ENCODE data around the gene ABCC6. TPM values are rescaled to one million over a fixed set of nuclear protein-coding genes. Genes with fewer than 3 reads are reported as not detected.
"Not testable (repeated sequence)": the region's sequence is repeated elsewhere in the genome, so short reads cannot be mapped to it uniquely, and the experiment has no call there.

ABCC6 gene
- total and polyA plus RNA-seq, 8 donors, result 10.8 to 30.6 (median 15.7) TPM

DNA sequence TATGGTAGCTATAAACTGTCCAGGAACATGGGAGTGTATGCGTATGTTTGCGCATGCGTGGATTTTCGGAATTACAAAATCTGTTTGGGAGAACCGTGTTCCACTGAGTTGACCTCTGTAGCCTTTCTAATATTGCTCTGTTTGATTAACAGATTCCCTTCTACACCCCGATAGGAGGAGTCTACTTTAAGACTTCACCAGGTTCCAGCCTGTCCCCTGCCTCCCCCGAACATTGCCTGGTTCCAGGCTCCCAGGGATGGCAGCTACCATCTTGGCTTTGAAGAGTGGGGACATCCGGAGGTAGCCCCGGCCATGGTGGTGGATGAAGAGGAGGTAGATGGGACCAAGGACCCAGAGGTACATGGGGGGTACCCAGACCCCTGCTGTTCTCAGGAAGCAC, 1.9 kb downstream of the ABCC6 start:
- 87 to 92% methylated on average over 4 of the region's 9 CpGs for WGBS, 2 donors
- H3K4me1 ChIP-seq; ATAC-seq; DNase-seq; H3K36me3 ChIP-seq; H3K27me3 ChIP-seq; intact Hi-C loops (cut with DNase I); H3K27ac ChIP-seq; H3K4me3 ChIP-seq; FAIRE-seq; H3K9me3 ChIP-seq: not testable (repeated sequence)

DNA sequence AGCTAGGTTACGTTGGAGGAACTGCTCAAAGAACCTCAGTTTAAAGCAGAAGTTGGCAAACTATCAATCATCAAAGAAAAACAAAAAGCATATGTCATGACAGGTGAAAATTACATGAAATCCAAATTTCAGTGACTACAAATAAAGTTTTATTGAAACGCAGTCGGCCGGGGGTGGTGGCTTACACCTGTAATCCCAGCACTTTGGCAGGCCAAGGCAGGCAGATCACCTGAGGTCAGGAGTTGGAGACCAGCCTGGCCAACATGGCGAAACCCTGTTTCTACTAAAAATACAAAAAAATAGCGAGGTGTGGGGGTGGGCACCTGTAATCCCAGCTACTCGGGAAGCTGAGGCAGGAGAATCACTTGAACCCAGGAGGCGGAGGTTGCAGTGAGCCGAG, 2.8 kb downstream of the ABCC6 start:
- FAIRE-seq; ATAC-seq; H3K4me1 ChIP-seq; H3K9me3 ChIP-seq; H3K27ac ChIP-seq; H3K4me3 ChIP-seq; H3K27me3 ChIP-seq; DNase-seq; intact Hi-C loops (cut with DNase I); H3K36me3 ChIP-seq: not testable (repeated sequence)
- WGBS, 2 donors, result 95 to 98% methylated on average over 6 to 8 of the region's 9 CpGs

DNA sequence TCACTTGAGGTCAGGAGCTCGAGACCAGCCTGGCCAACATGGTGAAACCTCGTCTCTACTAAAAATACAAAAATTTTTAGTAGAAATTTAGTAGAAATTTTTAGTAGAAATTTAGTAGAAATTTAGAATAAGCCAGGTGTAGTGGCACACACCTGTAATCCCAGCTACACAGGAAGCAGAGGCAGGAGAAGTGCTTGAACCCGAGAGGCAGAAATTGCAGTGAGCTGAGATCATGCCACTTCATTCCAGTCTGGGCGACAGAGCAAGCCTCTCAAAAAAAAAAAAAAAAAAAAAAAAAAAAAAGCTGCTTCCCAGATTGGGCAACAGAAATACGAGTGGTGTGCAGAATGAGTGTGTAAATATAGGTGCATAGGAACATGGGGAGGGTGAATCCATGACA, 4.5 kb downstream of the ABCC6 start:
- H3K36me3 ChIP-seq; H3K4me1 ChIP-seq; ATAC-seq; DNase-seq; intact Hi-C loops (cut with DNase I); H3K9me3 ChIP-seq; H3K27me3 ChIP-seq; H3K4me3 ChIP-seq; H3K27ac ChIP-seq; FAIRE-seq: not testable (repeated sequence)
- no CpG with 5 or more reads among the region's 5 CpGs for WGBS, 2 donors

DNA sequence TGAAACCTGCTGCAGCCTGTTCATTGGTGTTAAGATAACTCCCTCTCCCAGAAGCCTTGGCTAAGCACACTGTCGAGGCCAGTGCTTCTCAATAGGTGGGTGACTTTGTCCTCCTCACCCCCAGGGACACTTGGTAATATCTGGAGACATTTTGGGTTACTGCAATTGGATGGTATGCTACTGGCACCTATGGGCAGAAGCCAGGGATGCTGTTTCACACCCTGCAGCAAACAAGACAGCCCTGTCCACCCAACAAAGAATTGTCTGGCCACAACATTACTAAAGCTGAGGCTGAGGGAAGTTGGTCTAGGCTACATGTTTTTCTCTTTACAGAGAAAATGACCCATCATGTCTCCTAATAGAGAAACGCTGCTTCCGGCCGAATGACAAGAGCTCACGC, 4.9 kb downstream of the ABCC6 start:
- H3K9me3 ChIP-seq; ATAC-seq; DNase-seq; H3K4me1 ChIP-seq; H3K4me3 ChIP-seq; H3K36me3 ChIP-seq; intact Hi-C loops (cut with DNase I); H3K27me3 ChIP-seq; FAIRE-seq; H3K27ac ChIP-seq: not testable (repeated sequence)
- no CpG with 5 or more reads among the region's 5 CpGs for WGBS, 2 donors

DNA sequence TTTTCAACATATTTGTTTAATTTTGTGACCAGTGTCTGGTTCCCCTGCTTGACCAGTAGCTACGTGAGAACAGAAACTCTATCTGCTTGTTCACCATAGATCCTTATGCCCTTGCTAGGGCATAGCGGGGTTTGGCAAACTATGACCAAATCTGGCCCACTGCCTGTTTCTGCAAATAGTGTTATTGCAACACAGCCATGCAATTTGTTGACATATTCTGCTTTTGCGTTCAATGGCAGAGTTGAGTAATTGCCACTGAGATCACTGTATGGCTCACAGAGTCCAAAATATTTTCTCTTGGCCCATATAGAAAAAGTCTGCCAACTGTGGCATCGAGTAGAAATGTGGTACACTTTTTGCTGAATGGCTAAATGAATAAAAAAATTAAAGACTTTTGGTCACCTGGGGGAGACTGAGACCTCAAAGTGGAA, 9.4 kb downstream of the ABCC6 start:
- H3K4me1 ChIP-seq; intact Hi-C loops (cut with DNase I); FAIRE-seq: not testable (repeated sequence)

DNA sequence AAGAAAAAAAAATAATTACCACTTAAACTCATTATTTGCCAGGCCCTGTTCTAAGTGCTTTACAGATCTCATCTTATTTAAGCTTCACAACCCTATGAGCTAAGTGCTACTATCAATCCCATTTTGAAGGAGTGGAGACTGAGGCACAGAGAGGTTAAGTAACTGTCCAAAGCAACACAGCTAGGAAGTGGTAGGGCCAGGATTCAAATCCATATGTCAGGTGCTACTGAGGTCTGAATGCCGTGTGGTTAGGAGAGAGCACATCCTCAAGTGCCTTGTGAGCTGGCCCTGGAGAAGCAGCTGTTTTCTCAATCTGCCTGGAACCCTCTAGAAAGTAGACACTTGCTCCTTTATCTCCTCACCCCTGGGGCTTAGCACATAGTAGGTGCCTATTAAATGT, 11.9 kb downstream of the ABCC6 start:
- intact Hi-C loops (cut with DNase I); H3K27ac ChIP-seq; H3K4me1 ChIP-seq; H3K9me3 ChIP-seq; H3K27me3 ChIP-seq; ATAC-seq; FAIRE-seq; H3K36me3 ChIP-seq; H3K4me3 ChIP-seq: not testable (repeated sequence)
- 97 to 100% methylated on average over 1 of the region's 1 CpG for WGBS, 2 donors
- peak in 2 of 6 donors; percentile 6 to 9 for DNase-seq

More for the DNA sequence above, 9.4 kb downstream of the ABCC6 start:
- DNase-seq, result peak in 3 of 6 donors; percentile 37 to 47 (median 47)
- not testable (repeated sequence) for H3K9me3 ChIP-seq, H3K27me3 ChIP-seq, H3K4me3 ChIP-seq, H3K36me3 ChIP-seq
- ATAC-seq, result peak; percentile 76 to 90 (median 82)
- peak overlapping the region; percentile 20 to 88 (median 66) for H3K27ac ChIP-seq
- WGBS, 2 donors, result 7 to 13% methylated on average over 2 of the region's 4 CpGs

DNA sequence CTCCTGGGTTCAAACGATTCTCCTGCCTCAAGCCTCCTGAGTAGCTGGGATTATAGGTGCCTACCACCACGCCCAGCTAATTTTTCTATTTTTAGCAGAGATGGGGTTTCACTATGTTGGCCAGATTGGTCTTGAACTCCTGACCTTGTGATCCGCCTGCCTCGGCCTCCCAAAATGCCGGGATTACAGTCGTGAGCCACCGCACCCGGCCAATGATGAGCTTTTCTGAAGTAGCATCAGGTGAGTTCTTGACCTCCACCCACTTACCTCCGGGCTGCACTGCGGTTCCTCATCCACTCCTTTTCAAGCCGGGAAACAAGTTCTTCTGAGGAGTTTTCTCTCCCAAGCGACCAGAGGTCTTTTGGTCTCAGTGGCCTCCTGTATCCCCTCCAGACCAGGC, 14.8 kb downstream of the ABCC6 start:
- DNase-seq; H3K4me1 ChIP-seq; FAIRE-seq; intact Hi-C loops (cut with DNase I); H3K4me3 ChIP-seq; H3K36me3 ChIP-seq; H3K9me3 ChIP-seq; ATAC-seq; H3K27me3 ChIP-seq; H3K27ac ChIP-seq: not testable (repeated sequence)
- WGBS, 2 donors, result 94 to 95% methylated on average over 10 to 12 of the region's 12 CpGs

DNA sequence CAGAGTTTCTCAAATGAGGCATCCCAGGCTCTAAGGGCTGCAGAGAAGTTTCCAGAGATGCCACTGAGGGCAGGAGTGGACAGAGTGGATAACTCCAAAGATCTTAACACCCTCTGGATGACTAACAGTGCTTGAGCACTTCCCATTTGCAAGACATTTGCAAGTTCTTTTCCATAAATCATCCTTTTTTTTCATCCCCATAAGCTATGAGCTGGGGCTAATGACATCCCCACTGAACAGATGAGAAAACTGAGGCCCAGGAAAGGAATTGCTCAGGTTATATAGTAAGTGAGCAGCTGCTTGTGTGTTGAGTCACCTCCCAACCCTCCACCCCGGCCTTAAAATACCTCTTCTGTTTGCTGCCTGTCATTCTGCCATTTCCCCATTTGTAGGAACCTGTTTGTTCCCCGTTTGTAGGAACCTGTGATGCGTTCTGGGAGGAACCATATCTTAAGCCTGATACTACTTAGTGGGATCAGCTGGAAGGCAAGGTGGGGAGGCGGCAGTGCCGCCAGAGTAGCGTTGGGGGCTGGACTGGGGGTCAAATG, 15.4 kb downstream of the ABCC6 start:
- H3K27ac ChIP-seq; H3K9me3 ChIP-seq; H3K36me3 ChIP-seq; H3K4me3 ChIP-seq; intact Hi-C loops (cut with DNase I); H3K4me1 ChIP-seq; DNase-seq; FAIRE-seq; H3K27me3 ChIP-seq; ATAC-seq: not testable (repeated sequence)
- WGBS, 2 donors, result 81 to 94% methylated on average over 5 to 6 of the region's 6 CpGs

DNA sequence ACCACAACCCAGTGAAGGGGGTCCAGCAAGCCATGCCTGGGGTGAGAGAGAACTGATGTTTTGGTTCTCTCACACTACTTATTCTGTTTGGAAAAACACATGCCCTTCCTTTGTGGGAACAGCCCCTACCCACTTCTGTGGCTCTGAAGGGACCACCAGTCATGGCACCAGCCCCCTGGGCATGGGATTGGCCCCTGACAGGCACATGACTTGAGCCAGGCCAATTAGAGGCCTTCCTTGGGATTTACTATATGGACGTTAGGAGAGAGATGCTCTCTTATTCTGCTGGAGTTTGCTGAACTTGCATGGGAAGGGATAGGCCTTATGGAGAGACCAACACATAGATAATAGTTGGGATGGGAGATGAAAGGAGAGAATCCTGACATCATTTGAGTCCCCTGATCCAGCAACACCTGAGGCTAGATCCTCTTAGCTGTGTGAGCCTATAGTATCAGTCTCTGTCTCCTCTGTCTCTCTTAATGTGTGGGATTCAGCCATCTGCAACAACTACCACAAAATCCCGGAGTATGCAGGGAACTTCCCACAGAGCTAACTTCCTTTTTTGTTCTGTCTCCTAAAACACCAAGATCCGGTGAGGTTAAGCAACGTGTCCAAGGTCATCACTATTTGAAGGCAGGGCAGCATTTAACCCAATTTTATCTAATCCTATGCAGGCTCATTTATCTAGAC, 16.1 kb downstream of the ABCC6 start:
- H3K36me3 ChIP-seq; H3K4me3 ChIP-seq; H3K4me1 ChIP-seq; H3K9me3 ChIP-seq; FAIRE-seq; intact Hi-C loops (cut with DNase I); H3K27ac ChIP-seq; H3K27me3 ChIP-seq; DNase-seq: not testable (repeated sequence)
- 30 to 46% methylated on average over 4 of the region's 4 CpGs for WGBS, 2 donors
- peak in 1 of 4 donors; percentile 33 for ATAC-seq

DNA sequence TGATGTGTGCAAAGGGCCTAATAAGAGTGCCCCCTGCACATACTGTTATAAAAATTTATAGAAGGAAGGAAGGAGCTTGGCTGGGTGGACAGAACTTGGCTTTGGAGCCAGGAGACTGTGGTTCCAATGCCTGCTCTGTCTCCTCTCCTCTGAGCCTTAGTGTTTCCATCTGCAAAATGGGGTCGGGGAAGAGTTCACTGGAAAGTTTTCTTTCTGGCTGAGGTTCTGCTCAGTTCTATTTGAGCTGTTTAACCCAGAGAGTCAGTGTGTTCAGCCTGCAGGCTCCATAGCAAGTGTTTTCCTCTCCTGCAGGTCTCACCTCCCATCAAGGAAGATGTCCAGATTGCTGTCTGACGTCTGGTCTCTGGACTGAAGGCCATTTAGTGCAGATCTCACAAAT, 17.4 kb downstream of the ABCC6 start:
- H3K4me3 ChIP-seq; DNase-seq; H3K4me1 ChIP-seq; H3K36me3 ChIP-seq; H3K9me3 ChIP-seq; FAIRE-seq; H3K27me3 ChIP-seq; ATAC-seq; intact Hi-C loops (cut with DNase I); H3K27ac ChIP-seq: not testable (repeated sequence)
- 78 to 85% methylated on average over 2 of the region's 2 CpGs for WGBS, 2 donors

DNA sequence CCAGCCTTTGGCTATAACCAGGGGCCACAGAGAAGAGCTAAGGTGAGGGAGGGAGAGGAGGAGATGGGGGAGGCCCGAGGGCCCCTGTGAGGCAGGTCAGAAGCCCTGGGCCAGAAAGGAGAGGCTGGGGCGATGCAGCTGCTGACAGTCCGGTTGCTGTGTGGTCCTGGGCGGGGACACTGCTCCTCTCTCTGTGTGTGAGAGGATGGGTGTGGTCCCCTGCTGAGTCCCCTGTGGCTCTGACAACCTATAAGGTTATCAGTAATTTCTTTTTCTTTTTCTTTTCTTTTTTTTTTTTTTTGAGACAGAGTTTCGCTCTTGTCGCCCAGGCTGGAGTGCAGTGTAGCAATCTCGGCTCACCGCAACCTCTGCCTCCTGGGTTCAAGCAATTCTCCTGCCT, 18.7 kb downstream of the ABCC6 start:
- WGBS, 2 donors, result 93 to 96% methylated on average over 3 to 7 of the region's 8 CpGs
- H3K27me3 ChIP-seq; DNase-seq; H3K4me1 ChIP-seq; FAIRE-seq; H3K27ac ChIP-seq; H3K36me3 ChIP-seq; intact Hi-C loops (cut with DNase I); ATAC-seq; H3K9me3 ChIP-seq; H3K4me3 ChIP-seq: not testable (repeated sequence)

DNA sequence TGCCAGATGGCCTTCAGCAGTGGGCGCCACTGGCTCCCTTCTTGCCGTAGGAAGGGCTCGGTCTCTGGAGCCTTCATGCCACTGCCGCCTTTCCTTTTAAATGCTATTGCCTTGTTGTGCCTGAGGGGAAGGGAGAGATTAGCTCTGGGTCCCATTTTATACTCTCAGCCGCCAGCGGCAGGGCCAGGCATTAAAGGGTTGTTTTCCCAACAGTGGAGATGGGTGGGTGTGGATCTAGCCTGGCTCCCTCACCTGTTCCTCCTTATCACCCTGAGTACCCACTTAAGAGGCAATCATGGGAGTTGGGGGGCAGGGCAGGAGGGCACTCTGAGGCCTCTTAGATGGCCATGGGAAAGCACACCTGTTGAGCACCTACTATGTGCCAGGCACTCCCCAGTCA, 19.8 kb downstream of the ABCC6 start:
- H3K36me3 ChIP-seq; H3K27ac ChIP-seq; H3K4me1 ChIP-seq; FAIRE-seq; H3K27me3 ChIP-seq; DNase-seq; ATAC-seq; H3K4me3 ChIP-seq; intact Hi-C loops (cut with DNase I); H3K9me3 ChIP-seq: not testable (repeated sequence)
- WGBS, 2 donors, result 94 to 99% methylated on average over 6 of the region's 6 CpGs

Measured in pancreas (tissue), 10 donors.